ENCODE measurements around the gene SNX5. TPM values are rescaled to one million over a fixed set of nuclear protein-coding genes. Genes with fewer than 3 reads are reported as not detected.

The SNX5 gene
- total RNA-seq, 1 experiment from 2014 or later: 159 TPM

DNA sequence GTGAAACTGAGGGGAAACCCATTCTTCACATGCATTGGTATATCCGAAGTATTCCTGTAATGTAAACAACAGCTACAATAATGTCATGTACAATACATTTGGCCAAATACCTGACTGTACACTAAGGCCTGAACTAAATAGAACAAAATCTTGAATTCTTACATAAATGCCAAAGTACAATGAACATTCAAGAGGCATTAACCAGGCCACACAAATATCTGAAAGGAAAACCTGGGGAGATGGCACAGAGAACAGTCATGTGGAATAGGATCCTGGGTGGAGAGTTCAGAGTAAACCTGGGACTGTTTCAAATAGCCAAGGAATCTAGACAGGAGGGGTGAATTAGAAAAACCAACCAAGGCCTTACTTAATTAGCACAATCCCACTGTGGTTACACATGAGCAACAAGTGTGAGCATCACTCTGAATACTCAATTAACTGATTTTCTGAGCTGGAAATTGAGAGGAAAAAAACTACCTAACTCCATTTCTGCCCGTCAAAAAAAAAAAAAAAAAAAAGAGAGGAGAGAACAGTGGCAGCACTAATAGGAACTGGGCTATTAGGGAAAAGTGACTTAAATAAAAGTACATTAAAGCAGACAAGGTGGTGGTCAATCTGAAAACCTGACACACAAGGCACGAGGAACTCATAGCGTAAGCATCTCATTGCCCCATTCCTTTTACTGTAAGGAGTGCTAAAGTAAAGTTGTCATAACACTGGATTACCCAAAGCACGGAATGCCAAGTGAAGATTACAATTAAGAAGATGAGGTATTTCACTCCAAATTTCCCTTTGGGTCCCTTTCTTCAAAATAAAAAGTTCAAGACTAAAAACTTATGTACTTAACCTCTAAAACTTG lies 10.9 kb downstream of the SNX5 start:
- Histone ChIP-seq H4K20me1 (ENCODE audit: insufficient read depth) (peaks cover 58% of the 10 kb centered on the region; the same call in 1 of the 2 replicates), H3K9me2 (ENCODE audit: insufficient read depth) (no peaks in the 10 kb centered on the region), H3K4me2 (ENCODE audit: low read length) (no peak overlapping the region), H3K27me3 (ENCODE audit: insufficient read depth, low read length) (no peaks in the 10 kb centered on the region), H3K9me3 (ENCODE audit: control insufficient read depth in 1 of 2, insufficient read depth in 1 of 2, low read depth in 1 of 2, low read length in 2 of 2) (no peaks in the 10 kb centered on the region), H3K4me3 (replicated peaks in 1 of 2; ENCODE audit: low read depth in 1 of 2, low read length in 2 of 2) (no peak overlapping the region), H2AFZ (ENCODE audit: low read depth, low read length, poor library complexity, severe bottlenecking) (no peak overlapping the region), H3K27ac (ENCODE audit: low read depth, low read length) (no peak overlapping the region), H3K9ac (ENCODE audit: low read length) (no peak overlapping the region), H3K4me1 (ENCODE audit: control insufficient read depth in 1 of 2, insufficient read depth in 2 of 2, low read length in 2 of 2) (peaks cover 2 to 18% of the 10 kb centered on the region in 2 experiments; a peak in 3 of 4 replicates), H3K36me3 (ENCODE audit: control insufficient read depth in 1 of 2, insufficient read depth in 2 of 2, low read length in 2 of 2) (peaks cover 40 to 50% of the 10 kb centered on the region in 2 experiments), H3K79me2 (ENCODE audit: insufficient read depth, low read length) (peaks cover 100% of the 10 kb centered on the region)
- ChIA-PET CTCF (interaction anchor here (1.3 kb wide), 1 partner anchor 276 kb away, joined by 5 read pairs; the partner anchor contains the start of gene RRBP1), POLR2A (interaction anchor here (1.9 kb wide), 1 partner anchor 10 kb away, joined by 7 read pairs; the partner anchor contains the start of gene SNX5), RAD21 (ENCODE audit: low non-redundant PET in 1 of 2, low total read pairs in 2 of 2, uncharacterized antibody in 2 of 2, unreplicated experiment in 2 of 2) (interaction anchor here in 1 of 2 experiments (0.7 kb wide), 2 partner anchors 21 to 322 kb away, joined by 3 read pairs; no protein-coding TSS in a partner anchor)
- no TSS peak for BruUV-seq (replicated peaks)
- intact Hi-C loops (cut with micrococcal nuclease): no loop called here
- no peak for TF ChIP-seq FOSL1 (IDR thresholded peaks at IDR 0.05; ENCODE audit: low read depth)
- no peak for TF ChIP-seq POLR2AphosphoS5 (IDR thresholded peaks at IDR 0.05; ENCODE audit: low read depth, low read length)
- no peak for TF ChIP-seq EGR1 (IDR thresholded peaks at IDR 0.05; ENCODE audit: low read depth)
- TF ChIP-seq, protein P1, sequence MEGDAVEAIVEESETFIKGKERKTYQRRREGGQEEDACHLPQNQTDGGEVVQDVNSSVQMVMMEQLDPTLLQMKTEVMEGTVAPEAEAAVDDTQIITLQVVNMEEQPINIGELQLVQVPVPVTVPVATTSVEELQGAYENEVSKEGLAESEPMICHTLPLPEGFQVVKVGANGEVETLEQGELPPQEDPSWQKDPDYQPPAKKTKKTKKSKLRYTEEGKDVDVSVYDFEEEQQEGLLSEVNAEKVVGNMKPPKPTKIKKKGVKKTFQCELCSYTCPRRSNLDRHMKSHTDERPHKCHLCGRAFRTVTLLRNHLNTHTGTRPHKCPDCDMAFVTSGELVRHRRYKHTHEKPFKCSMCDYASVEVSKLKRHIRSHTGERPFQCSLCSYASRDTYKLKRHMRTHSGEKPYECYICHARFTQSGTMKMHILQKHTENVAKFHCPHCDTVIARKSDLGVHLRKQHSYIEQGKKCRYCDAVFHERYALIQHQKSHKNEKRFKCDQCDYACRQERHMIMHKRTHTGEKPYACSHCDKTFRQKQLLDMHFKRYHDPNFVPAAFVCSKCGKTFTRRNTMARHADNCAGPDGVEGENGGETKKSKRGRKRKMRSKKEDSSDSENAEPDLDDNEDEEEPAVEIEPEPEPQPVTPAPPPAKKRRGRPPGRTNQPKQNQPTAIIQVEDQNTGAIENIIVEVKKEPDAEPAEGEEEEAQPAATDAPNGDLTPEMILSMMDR (IDR thresholded peaks at IDR 0.05 in 2 of 3, conservative IDR thresholded peaks at IDR 0.05 in 1 of 3; ENCODE audit: borderline replicate concordance in 1 of 3, insufficient read depth in 1 of 3, low read depth in 2 of 3, low read length in 2 of 3): no peak
- TF ChIP-seq, protein P2, sequence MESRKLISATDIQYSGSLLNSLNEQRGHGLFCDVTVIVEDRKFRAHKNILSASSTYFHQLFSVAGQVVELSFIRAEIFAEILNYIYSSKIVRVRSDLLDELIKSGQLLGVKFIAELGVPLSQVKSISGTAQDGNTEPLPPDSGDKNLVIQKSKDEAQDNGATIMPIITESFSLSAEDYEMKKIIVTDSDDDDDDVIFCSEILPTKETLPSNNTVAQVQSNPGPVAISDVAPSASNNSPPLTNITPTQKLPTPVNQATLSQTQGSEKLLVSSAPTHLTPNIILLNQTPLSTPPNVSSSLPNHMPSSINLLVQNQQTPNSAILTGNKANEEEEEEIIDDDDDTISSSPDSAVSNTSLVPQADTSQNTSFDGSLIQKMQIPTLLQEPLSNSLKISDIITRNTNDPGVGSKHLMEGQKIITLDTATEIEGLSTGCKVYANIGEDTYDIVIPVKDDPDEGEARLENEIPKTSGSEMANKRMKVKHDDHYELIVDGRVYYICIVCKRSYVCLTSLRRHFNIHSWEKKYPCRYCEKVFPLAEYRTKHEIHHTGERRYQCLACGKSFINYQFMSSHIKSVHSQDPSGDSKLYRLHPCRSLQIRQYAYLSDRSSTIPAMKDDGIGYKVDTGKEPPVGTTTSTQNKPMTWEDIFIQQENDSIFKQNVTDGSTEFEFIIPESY (IDR thresholded peaks at IDR 0.05; ENCODE audit: extremely low read depth, insufficient replicate concordance, low read length): no peak
- TF ChIP-seq TCF7L2 (IDR thresholded peaks at IDR 0.05; ENCODE audit: borderline replicate concordance, extremely low read depth, insufficient read depth, insufficient read length): no peak
- TF ChIP-seq ZFX (IDR thresholded peaks at IDR 0.05): no peak
- no peak for TF ChIP-seq EZH2 (IDR thresholded peaks at IDR 0.05)
- TF ChIP-seq, protein P3, sequence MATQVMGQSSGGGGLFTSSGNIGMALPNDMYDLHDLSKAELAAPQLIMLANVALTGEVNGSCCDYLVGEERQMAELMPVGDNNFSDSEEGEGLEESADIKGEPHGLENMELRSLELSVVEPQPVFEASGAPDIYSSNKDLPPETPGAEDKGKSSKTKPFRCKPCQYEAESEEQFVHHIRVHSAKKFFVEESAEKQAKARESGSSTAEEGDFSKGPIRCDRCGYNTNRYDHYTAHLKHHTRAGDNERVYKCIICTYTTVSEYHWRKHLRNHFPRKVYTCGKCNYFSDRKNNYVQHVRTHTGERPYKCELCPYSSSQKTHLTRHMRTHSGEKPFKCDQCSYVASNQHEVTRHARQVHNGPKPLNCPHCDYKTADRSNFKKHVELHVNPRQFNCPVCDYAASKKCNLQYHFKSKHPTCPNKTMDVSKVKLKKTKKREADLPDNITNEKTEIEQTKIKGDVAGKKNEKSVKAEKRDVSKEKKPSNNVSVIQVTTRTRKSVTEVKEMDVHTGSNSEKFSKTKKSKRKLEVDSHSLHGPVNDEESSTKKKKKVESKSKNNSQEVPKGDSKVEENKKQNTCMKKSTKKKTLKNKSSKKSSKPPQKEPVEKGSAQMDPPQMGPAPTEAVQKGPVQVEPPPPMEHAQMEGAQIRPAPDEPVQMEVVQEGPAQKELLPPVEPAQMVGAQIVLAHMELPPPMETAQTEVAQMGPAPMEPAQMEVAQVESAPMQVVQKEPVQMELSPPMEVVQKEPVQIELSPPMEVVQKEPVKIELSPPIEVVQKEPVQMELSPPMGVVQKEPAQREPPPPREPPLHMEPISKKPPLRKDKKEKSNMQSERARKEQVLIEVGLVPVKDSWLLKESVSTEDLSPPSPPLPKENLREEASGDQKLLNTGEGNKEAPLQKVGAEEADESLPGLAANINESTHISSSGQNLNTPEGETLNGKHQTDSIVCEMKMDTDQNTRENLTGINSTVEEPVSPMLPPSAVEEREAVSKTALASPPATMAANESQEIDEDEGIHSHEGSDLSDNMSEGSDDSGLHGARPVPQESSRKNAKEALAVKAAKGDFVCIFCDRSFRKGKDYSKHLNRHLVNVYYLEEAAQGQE (IDR thresholded peaks at IDR 0.05; ENCODE audit: low read depth): no peak
- TF ChIP-seq, protein P4, sequence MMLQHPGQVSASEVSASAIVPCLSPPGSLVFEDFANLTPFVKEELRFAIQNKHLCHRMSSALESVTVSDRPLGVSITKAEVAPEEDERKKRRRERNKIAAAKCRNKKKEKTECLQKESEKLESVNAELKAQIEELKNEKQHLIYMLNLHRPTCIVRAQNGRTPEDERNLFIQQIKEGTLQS (IDR thresholded peaks at IDR 0.05): no peak
- no peak for TF ChIP-seq SRF (IDR thresholded peaks at IDR 0.05; ENCODE audit: low read depth)
- no peak for TF ChIP-seq JUND (IDR thresholded peaks at IDR 0.05)
- TF ChIP-seq, protein P5, sequence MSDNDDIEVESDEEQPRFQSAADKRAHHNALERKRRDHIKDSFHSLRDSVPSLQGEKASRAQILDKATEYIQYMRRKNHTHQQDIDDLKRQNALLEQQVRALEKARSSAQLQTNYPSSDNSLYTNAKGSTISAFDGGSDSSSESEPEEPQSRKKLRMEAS (IDR thresholded peaks at IDR 0.05): no peak
- TF ChIP-seq EZH2phosphoT487 (IDR thresholded peaks at IDR 0.05; ENCODE audit: borderline replicate concordance): no peak
- TF ChIP-seq RAD21 (IDR thresholded peaks at IDR 0.05; ENCODE audit: low read depth): no peak
- ATAC-seq (no peak), DNase-seq (ENCODE audit: low read depth, low spot score) (no peak)

All from HCT116 (cell line).